Keratinocyte (primary cell): ENCODE data around the gene ACRBP. TPM values are rescaled to one million over a fixed set of nuclear protein-coding genes. Genes with fewer than 3 reads are reported as not detected.

Source experiments
- DNase-seq: peaks from one replicate; pipeline ENCODE4 v3.0.0-alpha.2; 2011; ENCODE audit warnings: low read depth, missing footprints, low spot score
- FAIRE-seq: peaks from 2 replicates; lab custom pipeline; 2011; peaks lifted over from hg19 to GRCh38; lab: Jason Lieb, UNC
- H2AFZ ChIP-seq: 2 replicates; pipeline ENCODE4 v1.6.0; 2012; ENCODE audit warnings: low read length, control low read depth, inconsistent platforms; ENCODE audit not compliant: control insufficient read depth
- H3K27ac ChIP-seq: 2 replicates; pipeline ENCODE4 v1.5.1; 2011; ENCODE audit warnings: low read length; ENCODE audit not compliant: control insufficient read depth, insufficient read depth
- H3K27me3 ChIP-seq: 3 replicates; pipeline ENCODE4 v1.6.0; 2011; ENCODE audit warnings: low read length; ENCODE audit not compliant: control insufficient read depth, insufficient read depth; ENCODE audit errors: extremely low read depth
- H3K36me3 ChIP-seq, 2 experiments: 2 replicates in 1 of 2; 3 replicates in 1 of 2; pipeline ENCODE4 v1.5.1; 2011; ENCODE audit warnings: low read length in 2 of 2, mild to moderate bottlenecking in 1 of 2; ENCODE audit not compliant: control insufficient read depth in 2 of 2, insufficient read depth in 2 of 2; ENCODE audit errors: extremely low read depth in 1 of 2
- H3K4me1 ChIP-seq: 3 replicates; pipeline ENCODE4 v1.5.1; 2011; ENCODE audit warnings: low read length; ENCODE audit not compliant: control insufficient read depth, insufficient read depth; ENCODE audit errors: extremely low read depth
- H3K4me2 ChIP-seq: 3 replicates; pipeline ENCODE4 v1.6.0; 2011; ENCODE audit warnings: low read depth, low read length; ENCODE audit not compliant: control insufficient read depth, insufficient read depth; ENCODE audit errors: extremely low read depth
- H3K4me3 ChIP-seq, 3 experiments: fragments of 200-600 bp in 1 of 3; sonication (generic) in 1 of 3; 2 replicates in 2 of 3; 3 replicates in 1 of 3; pipeline ENCODE4 v1.5.1; 2011 to 2016; ENCODE audit warnings: low read length in 3 of 3, mild to moderate bottlenecking in 3 of 3, control low read depth in 2 of 3, inconsistent platforms in 1 of 3, low read depth in 1 of 3, mixed read lengths in 1 of 3, mixed run types in 1 of 3, moderate library complexity in 1 of 3; ENCODE audit not compliant: control insufficient read depth in 2 of 3, insufficient read depth in 2 of 3; ENCODE audit errors: extremely low read depth in 1 of 3
- H3K79me2 ChIP-seq: 2 replicates; pipeline ENCODE4 v1.6.0; 2012; ENCODE audit warnings: low read length; ENCODE audit not compliant: control insufficient read depth, insufficient read depth
- H3K9ac ChIP-seq: 3 replicates; pipeline ENCODE4 v1.6.0; 2011; ENCODE audit warnings: low read length; ENCODE audit not compliant: control insufficient read depth, insufficient read depth; ENCODE audit errors: extremely low read depth
- H3K9me1 ChIP-seq: 3 replicates; pipeline ENCODE4 v1.6.0; 2011; ENCODE audit warnings: low read length; ENCODE audit not compliant: control insufficient read depth, insufficient read depth; ENCODE audit errors: extremely low read depth
- H3K9me3 ChIP-seq: 2 replicates; pipeline ENCODE4 v1.5.1; 2012; ENCODE audit warnings: low read depth, low read length; ENCODE audit not compliant: control insufficient read depth
- H4K20me1 ChIP-seq: 3 replicates; pipeline ENCODE4 v1.6.0; 2011; ENCODE audit warnings: low read length; ENCODE audit not compliant: control insufficient read depth, insufficient read depth; ENCODE audit errors: extremely low read depth
- EZH2 ChIP-seq: IDR thresholded peaks from one replicate; pipeline ENCODE4 v1.6.1; 2012; ENCODE audit warnings: inconsistent platforms, mild to moderate bottlenecking, low read length, moderate library complexity
- dilution Hi-C: fragments of 300-500 bp; cut with MboI; formaldehyde crosslinking; loops from one replicate; pipeline ENCODE4 v1.7.0; 2020; ENCODE audit warnings: low sequenced_read_pairs; ENCODE audit not compliant: extremely low pct_ligation_motif_present
- polyA plus RNA-seq, 5 experiments: library from polyadenylated mRNA; depleted of rRNA in 3 of 5; stranded (reverse) in 3 of 5; stranded (forward) in 1 of 5; unstranded in 1 of 5; fragments of >200 nt; gene quantifications; 1 replicate in 1 of 5; 2 replicates in 3 of 5; 3 replicates in 1 of 5; pipeline versions ENCODE4 v1.2.1 to v1.2.3, GENCODE V29; 2011 to 2012; ENCODE audit warnings: missing spikeins in 2 of 5, low read depth in 1 of 5, low replicate concordance in 1 of 5
- TF ChIP-seq, protein P1 (sequence below), 3 experiments: IDR thresholded peaks in 1 of 3; conservative IDR thresholded peaks in 1 of 3; optimal IDR thresholded peaks in 1 of 3; 2 replicates in 2 of 3; 3 replicates in 1 of 3; pipeline versions ENCODE3 to v1.5.1; 2011; ENCODE audit warnings: low read length in 3 of 3, mild to moderate bottlenecking in 3 of 3, moderate library complexity in 2 of 3, control low read depth in 1 of 3, inconsistent platforms in 1 of 3; ENCODE audit not compliant: insufficient read depth in 2 of 3; ENCODE audit errors: extremely low read depth in 1 of 3

ACRBP gene
- polyA plus RNA-seq, 1 donor (not counting 4 experiments of a cell fraction or from before 2014, with no cell fraction given): 0.09 TPM

DNA sequence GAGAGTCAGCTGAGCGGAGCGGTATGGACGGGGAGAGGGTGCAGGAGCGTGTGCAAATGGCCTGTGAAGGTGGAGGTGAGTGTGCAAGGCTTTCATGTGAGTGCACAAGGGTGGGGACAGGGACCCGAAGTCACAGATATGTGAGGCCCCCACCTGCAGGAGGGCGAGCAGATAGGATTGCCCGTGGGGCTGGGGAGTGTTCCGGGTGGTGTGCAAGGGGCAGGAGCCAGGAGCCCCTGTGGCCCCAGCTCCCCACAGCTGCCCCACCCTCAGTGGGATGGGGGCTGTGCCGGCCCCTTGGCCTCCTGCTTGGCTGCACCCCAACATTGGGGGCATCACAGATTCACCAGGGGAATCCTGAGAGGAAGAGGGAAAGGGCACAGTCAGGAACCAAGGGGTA, 47.5 kb upstream of the ACRBP start:
- no peaks in the 10 kb centered on the region for H3K9me3 ChIP-seq
- peaks cover 9% of the 10 kb centered on the region for H3K79me2 ChIP-seq
- H3K9ac ChIP-seq: no peak overlapping the region
- no peaks in the 10 kb centered on the region for H3K36me3 ChIP-seq
- H3K9me1 ChIP-seq: no peaks in the 10 kb centered on the region
- no peak overlapping the region for H3K4me2 ChIP-seq
- no peak for TF ChIP-seq EZH2
- TF ChIP-seq, protein P1, sequence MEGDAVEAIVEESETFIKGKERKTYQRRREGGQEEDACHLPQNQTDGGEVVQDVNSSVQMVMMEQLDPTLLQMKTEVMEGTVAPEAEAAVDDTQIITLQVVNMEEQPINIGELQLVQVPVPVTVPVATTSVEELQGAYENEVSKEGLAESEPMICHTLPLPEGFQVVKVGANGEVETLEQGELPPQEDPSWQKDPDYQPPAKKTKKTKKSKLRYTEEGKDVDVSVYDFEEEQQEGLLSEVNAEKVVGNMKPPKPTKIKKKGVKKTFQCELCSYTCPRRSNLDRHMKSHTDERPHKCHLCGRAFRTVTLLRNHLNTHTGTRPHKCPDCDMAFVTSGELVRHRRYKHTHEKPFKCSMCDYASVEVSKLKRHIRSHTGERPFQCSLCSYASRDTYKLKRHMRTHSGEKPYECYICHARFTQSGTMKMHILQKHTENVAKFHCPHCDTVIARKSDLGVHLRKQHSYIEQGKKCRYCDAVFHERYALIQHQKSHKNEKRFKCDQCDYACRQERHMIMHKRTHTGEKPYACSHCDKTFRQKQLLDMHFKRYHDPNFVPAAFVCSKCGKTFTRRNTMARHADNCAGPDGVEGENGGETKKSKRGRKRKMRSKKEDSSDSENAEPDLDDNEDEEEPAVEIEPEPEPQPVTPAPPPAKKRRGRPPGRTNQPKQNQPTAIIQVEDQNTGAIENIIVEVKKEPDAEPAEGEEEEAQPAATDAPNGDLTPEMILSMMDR (optimal IDR thresholded peaks at IDR 0.05 in 1 of 3, IDR thresholded peaks at IDR 0.05 in 1 of 3, conservative IDR thresholded peaks at IDR 0.05 in 1 of 3; ENCODE audit: extremely low read depth in 1 of 3, insufficient read depth in 2 of 3, low read length in 3 of 3): no peak
- H4K20me1 ChIP-seq: no peaks in the 10 kb centered on the region
- no peak overlapping the region for H3K4me3 ChIP-seq
- H2AFZ ChIP-seq: no peak overlapping the region
- peaks cover 11% of the 10 kb centered on the region for H3K4me1 ChIP-seq
- FAIRE-seq (no peak), DNase-seq (no peak)
- H3K27me3 ChIP-seq: peaks cover 19% of the 10 kb centered on the region
- H3K27ac ChIP-seq: no peak overlapping the region
- dilution Hi-C loops: no loop called here

DNA sequence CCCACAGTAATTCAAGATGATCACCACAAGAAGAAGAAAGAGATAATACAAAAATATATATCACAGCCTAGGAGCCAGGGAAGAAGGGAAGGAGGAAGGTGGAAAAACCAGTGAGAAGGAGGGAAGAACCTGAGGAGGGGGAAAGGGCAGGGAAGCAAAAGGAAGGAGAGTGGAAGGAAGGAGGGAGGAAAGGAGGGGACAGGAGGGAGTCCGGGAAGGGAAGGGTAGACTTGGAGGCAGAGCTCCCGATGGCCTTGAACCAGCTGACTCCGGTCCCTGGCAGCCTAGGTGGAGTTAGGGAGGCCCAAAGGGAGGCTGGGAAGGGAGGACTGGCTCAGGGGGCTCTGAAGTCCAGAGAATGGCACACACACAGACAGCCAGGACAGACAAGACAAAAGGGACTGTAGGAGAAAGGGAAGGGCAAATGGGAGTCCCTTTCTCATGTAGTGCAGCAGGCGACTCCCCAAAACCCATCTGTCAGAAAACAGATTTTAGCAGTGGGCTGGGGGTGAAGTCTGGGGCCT, 46.7 kb upstream of the ACRBP start:
- H3K79me2 ChIP-seq: peaks cover 13% of the 10 kb centered on the region
- no peak for FAIRE-seq
- no peak for DNase-seq
- dilution Hi-C loops: no loop called here
- no peak overlapping the region for H3K4me2 ChIP-seq
- no peaks in the 10 kb centered on the region for H3K9me3 ChIP-seq
- no peaks in the 10 kb centered on the region for H4K20me1 ChIP-seq
- no peaks in the 10 kb centered on the region for H3K36me3 ChIP-seq
- no peak for TF ChIP-seq EZH2
- TF ChIP-seq, protein P1 (optimal IDR thresholded peaks at IDR 0.05 in 1 of 3, IDR thresholded peaks at IDR 0.05 in 1 of 3, conservative IDR thresholded peaks at IDR 0.05 in 1 of 3; ENCODE audit: extremely low read depth in 1 of 3, insufficient read depth in 2 of 3, low read length in 3 of 3): no peak
- peaks cover 11% of the 10 kb centered on the region for H3K27me3 ChIP-seq
- no peaks in the 10 kb centered on the region for H3K9me1 ChIP-seq
- no peak overlapping the region for H3K9ac ChIP-seq
- H2AFZ ChIP-seq: no peak overlapping the region
- no peak overlapping the region for H3K4me3 ChIP-seq
- peaks cover 11% of the 10 kb centered on the region for H3K4me1 ChIP-seq
- H3K27ac ChIP-seq: no peak overlapping the region
